ENCODE measurements around the gene DLX3. TPM values are rescaled to one million over a fixed set of nuclear protein-coding genes. Genes with fewer than 3 reads are reported as not detected.

DLX3 gene
- total and polyA plus RNA-seq, 4 donors = not detected

- no peaks in the 10 kb centered on the region for H3K36me3 ChIP-seq (ENCODE audit: control insufficient read depth in 4 of 4, insufficient read depth in 3 of 4, low read depth in 1 of 4, low read length in 3 of 4)
- WGBS = 19% methylated on average over 17 of the region's 17 CpGs
- DNase-seq (ENCODE audit: low spot score) = no peak
- no peak overlapping the region for H3K9ac ChIP-seq (ENCODE audit: low read depth in 1 of 2, low read length in 2 of 2)
- no peak for TF ChIP-seq REST (IDR thresholded peaks at IDR 0.05)
- no peak for TF ChIP-seq HNF4G (IDR thresholded peaks at IDR 0.05)
- no peak for TF ChIP-seq CTCF (IDR thresholded peaks at IDR 0.05; ENCODE audit: low read depth, low read length, missing input control)
- no peak for TF ChIP-seq SP1 (IDR thresholded peaks at IDR 0.05)
- no peak for TF ChIP-seq ZBTB33 (IDR thresholded peaks at IDR 0.05)
- TF ChIP-seq GABPA (IDR thresholded peaks at IDR 0.05 in 1 of 2, conservative IDR thresholded peaks at IDR 0.05 in 1 of 2) = no peak
- TF ChIP-seq HNF4A (conservative IDR thresholded peaks at IDR 0.05) = no peak
- no peak for TF ChIP-seq MAX (IDR thresholded peaks at IDR 0.05)
- no peak for TF ChIP-seq ATF3 (IDR thresholded peaks at IDR 0.05)
- no peak for TF ChIP-seq NR2F2 (IDR thresholded peaks at IDR 0.05)
- TF ChIP-seq RXRA (IDR thresholded peaks at IDR 0.05) = no peak
- TF ChIP-seq EGR1 (IDR thresholded peaks at IDR 0.05; ENCODE audit: low read depth in 2 of 2) = no peak
- no peak for TF ChIP-seq RAD21 (IDR thresholded peaks at IDR 0.05)
- H3K9me3 ChIP-seq (ENCODE audit: control insufficient read depth in 4 of 4, low read length in 3 of 4) = no peaks in the 10 kb centered on the region
- no peak overlapping the region for H3K27ac ChIP-seq (ENCODE audit: low read depth in 1 of 2, low read length in 2 of 2)
- no peak overlapping the region for H3K4me3 ChIP-seq (ENCODE audit: low read depth in 1 of 3, low read length in 3 of 3)
- H3K27me3 ChIP-seq (ENCODE audit: control insufficient read depth in 4 of 4, insufficient read depth in 4 of 4, low read length in 3 of 4) = peaks cover 0 to 11% (median 8%) of the 10 kb centered on the region in 4 donors
- H3K4me1 ChIP-seq (ENCODE audit: control insufficient read depth in 4 of 4, insufficient read depth in 4 of 4, low read length in 3 of 4) = peaks cover 0 to under 1% (median 0%) of the 10 kb centered on the region in 4 donors
Measured at GRCh38 chr17:49987681-49988441, 7.2 kb downstream of the DLX3 start.

- WGBS = 55% methylated on average over 2 of the region's 2 CpGs
- H3K27ac ChIP-seq (ENCODE audit: low read depth in 1 of 2, low read length in 2 of 2) = no peak overlapping the region
- H3K4me1 ChIP-seq (ENCODE audit: control insufficient read depth in 4 of 4, insufficient read depth in 4 of 4, low read length in 3 of 4) = no peaks in the 10 kb centered on the region
- H3K4me3 ChIP-seq (ENCODE audit: low read depth in 1 of 3, low read length in 3 of 3) = no peak overlapping the region
- no peak for DNase-seq (ENCODE audit: low spot score)
- no peaks in the 10 kb centered on the region for H3K36me3 ChIP-seq (ENCODE audit: control insufficient read depth in 4 of 4, insufficient read depth in 3 of 4, low read depth in 1 of 4, low read length in 3 of 4)
- peaks cover 0 to 10% (median 8%) of the 10 kb centered on the region in 4 donors for H3K27me3 ChIP-seq (ENCODE audit: control insufficient read depth in 4 of 4, insufficient read depth in 4 of 4, low read length in 3 of 4)
- no peaks in the 10 kb centered on the region for H3K9me3 ChIP-seq (ENCODE audit: control insufficient read depth in 4 of 4, low read length in 3 of 4)
- no peak overlapping the region for H3K9ac ChIP-seq (ENCODE audit: low read depth in 1 of 2, low read length in 2 of 2)
- no peak for TF ChIP-seq HNF4A (conservative IDR thresholded peaks at IDR 0.05)
- no peak for TF ChIP-seq MAX (IDR thresholded peaks at IDR 0.05)
- no peak for TF ChIP-seq REST (IDR thresholded peaks at IDR 0.05)
- TF ChIP-seq SP1 (IDR thresholded peaks at IDR 0.05) = no peak
- no peak for TF ChIP-seq EGR1 (IDR thresholded peaks at IDR 0.05; ENCODE audit: low read depth in 2 of 2)
- no peak for TF ChIP-seq ZBTB33 (IDR thresholded peaks at IDR 0.05)
- no peak for TF ChIP-seq FOXA1 (IDR thresholded peaks at IDR 0.05)
- TF ChIP-seq GABPA (IDR thresholded peaks at IDR 0.05 in 1 of 2, conservative IDR thresholded peaks at IDR 0.05 in 1 of 2) = no peak
- TF ChIP-seq FOXA2 (IDR thresholded peaks at IDR 0.05) = no peak
- no peak for TF ChIP-seq RAD21 (IDR thresholded peaks at IDR 0.05)
- TF ChIP-seq ATF3 (IDR thresholded peaks at IDR 0.05) = no peak
- TF ChIP-seq HNF4G (IDR thresholded peaks at IDR 0.05) = no peak
- no peak for TF ChIP-seq NR2F2 (IDR thresholded peaks at IDR 0.05)
Measured at GRCh38 chr17:49987290-49987585, 7.8 kb downstream of the DLX3 start.
